OCI-LY7 (cell line): Measurements from ENCODE around the gene NOLC1. TPM values are rescaled to one million over a fixed set of nuclear protein-coding genes. Genes with fewer than 3 reads are reported as not detected.

Source experiments
- BruUV-seq: library from RNA; stranded (reverse); fragments of 400-500 nt; replicated peaks from 2 replicates; lab custom pipeline; 2021; lab: Mats Ljungman, UMichigan
- CTCF ChIA-PET: fragments of 300-600 bp; sonication (Branson Sonifier 250); formaldehyde crosslinking; loops from one replicate; lab custom pipeline; 2022; ENCODE audit warnings: antibody characterized with exemption; ENCODE audit not compliant: unreplicated experiment; lab: Charles Lee
- POLR2A ChIA-PET: fragments of 300-600 bp; sonication (Branson Sonifier 250); formaldehyde crosslinking; loops from one replicate; lab custom pipeline; 2022; ENCODE audit warnings: antibody characterized with exemption; lab: Charles Lee
- DNase-seq: peaks from one replicate; pipeline ENCODE4 v3.0.0-alpha.2; 2015; ENCODE audit warnings: low spot score
- H2AFZ ChIP-seq: fragments of 200-600 bp; sonication (generic), shearing (Covaris generic); 2 replicates; pipeline ENCODE4 v1.6.1; 2014; ENCODE audit warnings: mild to moderate bottlenecking, antibody characterized with exemption, low read length, moderate library complexity
- H3K27ac ChIP-seq: fragments of 200-600 bp; sonication (generic); 2 replicates; pipeline ENCODE4 v1.5.1; 2014; ENCODE audit warnings: mixed run types, low read depth, mild to moderate bottlenecking, moderate library complexity, low read length, inconsistent platforms; ENCODE audit not compliant: poor library complexity, severe bottlenecking
- H3K36me3 ChIP-seq: fragments of 200-600 bp; sonication (generic); 2 replicates; pipeline ENCODE4 v1.6.1; 2014; ENCODE audit warnings: mild to moderate bottlenecking, antibody characterized with exemption, low read length, moderate library complexity, mixed read lengths; ENCODE audit not compliant: insufficient read depth
- H3K4me1 ChIP-seq: fragments of 200-600 bp; sonication (generic); 2 replicates; pipeline ENCODE4 v1.5.1; 2014; ENCODE audit warnings: mild to moderate bottlenecking, low read length; ENCODE audit not compliant: insufficient read depth, poor library complexity, severe bottlenecking
- H3K4me2 ChIP-seq: fragments of 200-600 bp; sonication (generic); 2 replicates; pipeline ENCODE4 v1.6.1; 2014; ENCODE audit warnings: mild to moderate bottlenecking, low read length
- H3K4me3 ChIP-seq: fragments of 200-600 bp; sonication (generic); 2 replicates; pipeline ENCODE4 v1.5.1; 2014; ENCODE audit warnings: mild to moderate bottlenecking, low read depth, low read length; ENCODE audit not compliant: poor library complexity, severe bottlenecking
- H3K79me2 ChIP-seq: fragments of 200-600 bp; sonication (generic); 2 replicates; pipeline ENCODE4 v1.6.1; 2016; ENCODE audit warnings: low read depth, mild to moderate bottlenecking, low read length, moderate library complexity, mixed read lengths; ENCODE audit not compliant: insufficient read depth
- H3K9me2 ChIP-seq: fragments of 200-600 bp; sonication (generic); 2 replicates; pipeline ENCODE4 v1.6.1; 2016; ENCODE audit warnings: mild to moderate bottlenecking, low read length, mixed read lengths; ENCODE audit not compliant: insufficient read depth
- H3K9me3 ChIP-seq: fragments of 200-600 bp; sonication (generic); 2 replicates; pipeline ENCODE4 v1.6.1; 2014; ENCODE audit warnings: mild to moderate bottlenecking, mixed run types, low read length, mixed read lengths
- H4K20me1 ChIP-seq: fragments of 200-600 bp; sonication (generic); 2 replicates; pipeline ENCODE4 v1.6.1; 2014; ENCODE audit warnings: mild to moderate bottlenecking, antibody characterized with exemption, low read length, moderate library complexity, mixed read lengths; ENCODE audit not compliant: insufficient read depth
- EZH2phosphoT487 ChIP-seq: fragments of 200-600 bp; sonication (generic); IDR thresholded peaks from 2 replicates; pipeline ENCODE4 v1.6.1; 2018; ENCODE audit warnings: low read depth, borderline replicate concordance, mild to moderate bottlenecking, mixed run types, antibody characterized with exemption, low read length, moderate library complexity, mixed read lengths
- intact Hi-C: fragments of 100-400 bp; cut with micrococcal nuclease; formaldehyde crosslinking; loops from one replicate; pipeline ENCODE4 v1.10.0; 2022; ENCODE audit not compliant: unreplicated experiment
- total RNA-seq, 2 experiments: library from RNA; depleted of rRNA in 1 of 2; stranded (reverse); fragments of >200 nt in 1 of 2; shearing (Covaris generic) in 1 of 2; gene quantifications; 2 replicates each; pipeline ENCODE4 v1.2.3, GENCODE V29; 2014 to 2022
- TF ChIP-seq, protein P1 (sequence below): fragments of 200-600 bp; sonication (generic); conservative IDR thresholded peaks from 2 replicates; pipeline ENCODE4 v1.5.1; 2014; ENCODE audit warnings: mild to moderate bottlenecking, antibody characterized with exemption, low read length, moderate library complexity, mixed read lengths

Gene NOLC1
- total RNA-seq, 2 experiments from 2014 or later, result 93.5 to 152 TPM

DNA sequence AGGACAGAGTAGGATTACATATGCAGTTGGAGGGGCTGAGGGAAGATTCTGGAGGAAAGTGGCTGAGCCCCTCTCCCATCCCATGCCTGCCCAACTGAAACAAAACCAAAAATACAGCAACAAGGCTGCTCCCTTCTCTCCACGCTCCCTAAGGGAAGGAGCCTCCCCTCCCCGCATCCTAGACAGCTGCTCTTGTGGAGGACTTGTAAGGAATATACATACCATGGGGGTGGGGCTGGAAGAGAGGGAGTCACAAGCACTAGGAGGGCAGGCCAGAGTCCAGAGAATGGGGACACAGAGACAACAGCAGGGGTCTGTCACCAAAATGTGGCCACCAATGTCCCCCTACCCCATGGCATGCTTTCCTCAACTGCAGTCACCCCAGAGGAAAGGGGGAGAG, 45.2 kb upstream of the NOLC1 start:
- CTCF ChIA-PET, result interaction anchor here (0.5 kb wide), 1 partner anchor 12 kb away, joined by 6 read pairs; no protein-coding TSS in a partner anchor

DNA sequence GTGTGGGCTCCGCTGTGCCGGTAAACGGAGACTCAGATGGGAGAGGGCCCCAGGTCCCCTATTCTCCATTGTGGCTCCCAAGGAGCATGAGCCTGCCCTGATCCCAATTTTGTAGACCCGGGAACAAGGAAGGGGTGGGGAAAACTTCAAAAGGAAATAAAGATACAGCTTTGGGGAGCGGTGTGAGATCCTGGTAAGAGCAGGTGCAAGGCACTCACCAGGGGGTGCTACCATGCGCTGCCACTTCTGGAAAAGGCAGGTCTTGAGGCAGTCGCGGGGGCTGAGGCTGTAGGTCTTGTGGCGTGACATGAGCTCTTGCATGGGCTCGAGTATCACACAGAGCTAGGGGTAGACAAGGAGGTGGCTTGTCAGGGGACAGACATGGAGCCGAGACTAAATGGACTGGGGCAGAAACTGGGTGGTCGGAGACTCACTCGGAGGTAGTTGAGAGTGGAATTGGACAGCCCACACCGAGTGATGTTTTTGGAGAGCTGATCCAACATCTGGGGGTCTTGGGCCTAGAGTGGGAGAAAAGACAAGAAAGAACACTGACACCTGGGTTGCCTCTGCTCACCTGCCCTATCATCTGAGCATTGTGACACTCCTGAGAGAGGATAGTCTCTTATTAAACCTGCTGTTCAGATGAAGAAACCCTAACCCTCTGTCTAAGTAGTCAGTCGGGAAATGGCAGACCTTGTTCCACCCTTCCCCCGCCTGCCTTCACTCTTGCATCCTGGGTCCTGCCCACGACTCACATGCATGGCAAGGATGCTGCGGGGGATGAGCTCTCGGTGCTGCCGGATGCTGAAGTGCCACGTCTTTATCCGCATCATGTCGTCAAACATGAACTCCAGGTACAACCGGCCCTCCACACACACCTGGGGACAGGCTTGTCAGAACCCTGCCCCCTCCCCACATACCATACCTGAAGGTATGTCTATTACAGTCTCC, 42.7 kb upstream of the NOLC1 start:
- no peak overlapping the region for H3K4me3 ChIP-seq
- no peak for DNase-seq
- H2AFZ ChIP-seq, result no peak overlapping the region
- no peaks in the 10 kb centered on the region for H3K9me2 ChIP-seq
- no TSS peak for BruUV-seq
- H3K4me2 ChIP-seq, result no peak overlapping the region
- H3K79me2 ChIP-seq, result peaks cover 28% of the 10 kb centered on the region
- H3K36me3 ChIP-seq, result peaks cover 58% of the 10 kb centered on the region
- no peak overlapping the region for H3K27ac ChIP-seq
- ChIA-PET CTCF (no interaction called here), POLR2A (interaction anchor here (1.5 kb wide), 1 partner anchor 10 kb away, joined by 3 read pairs; no protein-coding TSS in a partner anchor)
- H3K4me1 ChIP-seq, result peaks cover 21% of the 10 kb centered on the region
- H3K9me3 ChIP-seq, result no peaks in the 10 kb centered on the region
- H4K20me1 ChIP-seq, result peaks cover 20% of the 10 kb centered on the region
- TF ChIP-seq, protein P1, sequence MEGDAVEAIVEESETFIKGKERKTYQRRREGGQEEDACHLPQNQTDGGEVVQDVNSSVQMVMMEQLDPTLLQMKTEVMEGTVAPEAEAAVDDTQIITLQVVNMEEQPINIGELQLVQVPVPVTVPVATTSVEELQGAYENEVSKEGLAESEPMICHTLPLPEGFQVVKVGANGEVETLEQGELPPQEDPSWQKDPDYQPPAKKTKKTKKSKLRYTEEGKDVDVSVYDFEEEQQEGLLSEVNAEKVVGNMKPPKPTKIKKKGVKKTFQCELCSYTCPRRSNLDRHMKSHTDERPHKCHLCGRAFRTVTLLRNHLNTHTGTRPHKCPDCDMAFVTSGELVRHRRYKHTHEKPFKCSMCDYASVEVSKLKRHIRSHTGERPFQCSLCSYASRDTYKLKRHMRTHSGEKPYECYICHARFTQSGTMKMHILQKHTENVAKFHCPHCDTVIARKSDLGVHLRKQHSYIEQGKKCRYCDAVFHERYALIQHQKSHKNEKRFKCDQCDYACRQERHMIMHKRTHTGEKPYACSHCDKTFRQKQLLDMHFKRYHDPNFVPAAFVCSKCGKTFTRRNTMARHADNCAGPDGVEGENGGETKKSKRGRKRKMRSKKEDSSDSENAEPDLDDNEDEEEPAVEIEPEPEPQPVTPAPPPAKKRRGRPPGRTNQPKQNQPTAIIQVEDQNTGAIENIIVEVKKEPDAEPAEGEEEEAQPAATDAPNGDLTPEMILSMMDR, result no peak
- TF ChIP-seq EZH2phosphoT487, result no peak
- intact Hi-C loops, result loop anchor here (10.0 kb wide), 1 partner anchor 605 kb away; the partner anchor contains the start of genes ARL3 and SFXN2

More for the DNA sequence above, 45.2 kb upstream of the NOLC1 start:
- no peak for TF ChIP-seq EZH2phosphoT487
- TF ChIP-seq, protein P1, result no peak
- H3K79me2 ChIP-seq, result peaks cover 4% of the 10 kb centered on the region; the same call in 1 of the 2 replicates
- H3K4me1 ChIP-seq, result no peaks in the 10 kb centered on the region
- peaks cover 58% of the 10 kb centered on the region for H3K36me3 ChIP-seq
- no peak overlapping the region for H2AFZ ChIP-seq
- no peak overlapping the region for H3K4me3 ChIP-seq
- POLR2A ChIA-PET, result no interaction called here
- DNase-seq, result no peak
- no peak overlapping the region for H3K4me2 ChIP-seq
- no peaks in the 10 kb centered on the region for H3K9me3 ChIP-seq
- 0 out of 2 replicates have a peak, but pooled peaks cover 2% of the 10 kb centered on the region for H4K20me1 ChIP-seq
- BruUV-seq, result TSS peak; percentile 67
- no peak overlapping the region for H3K27ac ChIP-seq
- H3K9me2 ChIP-seq, result no peaks in the 10 kb centered on the region
- intact Hi-C loops, result no loop called here
